Stomach smooth muscle (tissue), 2 donors: ENCODE data around the gene BACH1.
A peak's percentile ranks its signal among the peaks of the same experiment; 100 is the strongest.

Experiments used
- H3K27ac ChIP-seq: one replicate; pipeline ENCODE4 v1.7.0; 2013; ENCODE audit warnings: mild to moderate bottlenecking, low read length, inconsistent platforms
- H3K27me3 ChIP-seq, 2 donors: one replicate each; pipeline ENCODE4 v1.7.0; 2013; ENCODE audit warnings: low read length in 2 of 2; ENCODE audit not compliant: insufficient read depth in 2 of 2, control insufficient read depth in 1 of 2
- H3K36me3 ChIP-seq, 2 donors: one replicate each; pipeline ENCODE4 v1.7.0; 2013; ENCODE audit warnings: low read length in 2 of 2; ENCODE audit not compliant: control insufficient read depth in 2 of 2, insufficient read depth in 2 of 2
- H3K4me1 ChIP-seq: one replicate; pipeline ENCODE4 v1.7.0; 2013; ENCODE audit warnings: low read length; ENCODE audit not compliant: control insufficient read depth, insufficient read depth
- H3K4me3 ChIP-seq, 2 donors: one replicate each; pipeline ENCODE4 v1.7.0; 2013; ENCODE audit warnings: low read length in 2 of 2
- H3K9ac ChIP-seq, 2 donors: one replicate each; pipeline ENCODE4 v1.7.0; 2013; ENCODE audit warnings: low read length in 2 of 2, mild to moderate bottlenecking in 1 of 2
- H3K9me3 ChIP-seq, 2 donors: one replicate each; pipeline ENCODE4 v1.7.0; 2013; ENCODE audit warnings: low read length in 2 of 2; ENCODE audit not compliant: control insufficient read depth in 2 of 2
- donor health status: healthy.
- donor health status: Pancreatic carcinoma.

BACH1 gene

DNA sequence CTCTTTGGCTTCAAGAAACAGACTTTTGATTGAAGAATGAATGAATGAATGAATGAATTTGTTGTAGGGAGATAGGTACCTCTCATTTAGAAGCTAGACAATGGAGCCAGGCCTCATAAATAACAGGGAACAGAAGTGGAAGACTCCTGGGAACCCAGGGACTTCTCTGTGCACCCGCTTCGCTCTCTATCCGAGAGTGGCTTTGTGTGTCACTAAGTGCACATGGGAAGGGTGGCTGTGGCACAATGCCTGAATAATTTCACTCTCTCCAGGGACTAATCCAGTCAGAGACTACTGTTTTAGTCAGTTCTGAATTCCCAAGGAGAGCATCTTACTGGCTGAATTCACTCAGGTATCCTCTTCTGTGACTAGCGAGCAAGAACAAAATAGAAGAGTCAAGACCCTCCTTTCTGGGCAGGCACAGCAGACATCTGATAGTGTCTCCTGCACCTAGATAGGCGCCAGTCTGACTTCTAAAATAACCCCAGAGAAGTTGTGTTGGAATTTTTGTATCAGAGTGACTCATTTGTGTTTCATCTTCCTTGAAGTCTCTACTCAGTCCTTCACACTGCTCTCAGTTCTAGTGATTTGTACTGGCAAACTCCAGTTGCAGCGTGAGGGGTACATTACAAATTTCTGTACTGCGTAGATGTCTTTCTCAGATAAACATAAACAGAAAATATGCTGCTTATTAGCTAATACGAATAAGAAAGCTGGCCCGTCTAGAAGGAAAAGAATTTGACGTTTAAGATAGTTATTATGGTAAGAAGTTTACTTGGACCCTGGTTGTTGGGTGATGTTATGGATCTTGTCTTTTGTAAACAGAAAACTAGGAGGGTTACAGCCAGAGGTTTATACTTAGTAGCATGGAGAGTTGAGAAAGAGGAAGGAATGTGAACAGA lies 34.0 kb downstream of the BACH1 start:
- no peaks in the 10 kb centered on the region for H3K27me3 ChIP-seq
- no peak overlapping the region for H3K4me3 ChIP-seq
- H3K9ac ChIP-seq = no peak overlapping the region
- H3K9me3 ChIP-seq = no peaks in the 10 kb centered on the region
- peaks cover 0 to 6% of the 10 kb centered on the region in 2 donors for H3K36me3 ChIP-seq
- H3K27ac ChIP-seq = no peak overlapping the region
- peaks cover 10% of the 10 kb centered on the region for H3K4me1 ChIP-seq

DNA sequence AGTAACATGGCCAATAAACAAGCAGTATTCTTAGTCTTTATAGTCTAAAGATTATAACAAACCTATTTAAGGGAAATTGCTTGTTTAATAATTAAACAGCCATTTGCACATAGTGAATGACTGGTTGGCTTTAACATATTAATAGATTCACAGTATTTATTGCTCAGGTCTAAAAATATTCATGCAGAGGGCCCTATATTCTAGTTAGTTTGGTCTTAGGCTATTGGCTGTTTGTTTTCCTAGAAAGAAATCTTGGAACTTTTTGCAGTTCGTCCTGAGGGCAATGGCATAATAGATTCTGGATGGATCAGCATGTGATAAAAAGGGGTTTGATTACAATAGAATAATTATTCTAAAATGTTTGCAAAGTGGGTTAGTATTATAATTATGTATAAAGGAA lies 34.7 kb downstream of the BACH1 start:
- Histone ChIP-seq H3K4me3 (no peak overlapping the region), H3K27me3 (no peaks in the 10 kb centered on the region), H3K4me1 (peaks cover 10% of the 10 kb centered on the region), H3K9me3 (no peaks in the 10 kb centered on the region), H3K36me3 (peaks cover 0 to 3% of the 10 kb centered on the region in 2 donors), H3K27ac (no peak overlapping the region), H3K9ac (no peak overlapping the region)

- H3K9me3 ChIP-seq = no peaks in the 10 kb centered on the region
- H3K4me1 ChIP-seq = peaks cover 10% of the 10 kb centered on the region
Measured at GRCh38 chr21:29334717-29335428, 36.2 kb downstream of the BACH1 start.

DNA sequence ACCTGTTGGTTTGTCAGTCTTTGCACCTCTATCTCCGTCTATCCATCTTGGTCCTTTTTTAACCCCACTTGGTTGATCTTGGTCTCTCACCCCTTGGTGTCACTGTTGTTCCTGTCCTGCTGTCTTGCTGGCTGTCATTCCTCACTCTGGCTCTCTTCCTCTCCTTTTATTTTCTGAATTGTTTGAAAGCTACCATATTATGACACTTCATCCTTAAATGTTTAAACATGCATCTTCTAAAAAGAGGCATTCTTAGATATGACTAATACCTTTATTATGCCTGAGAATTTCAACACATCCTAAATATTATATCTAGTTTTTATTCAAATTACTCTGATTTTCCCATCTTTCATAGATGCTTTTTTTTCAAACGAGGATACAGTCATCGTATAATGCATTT lies 37.0 kb downstream of the BACH1 start:
- no peaks in the 10 kb centered on the region for H3K36me3 ChIP-seq
- H3K9ac ChIP-seq = no peak overlapping the region
- no peaks in the 10 kb centered on the region for H3K9me3 ChIP-seq
- no peak overlapping the region for H3K27ac ChIP-seq
- no peak overlapping the region for H3K4me3 ChIP-seq
- peaks cover 10% of the 10 kb centered on the region for H3K4me1 ChIP-seq
- no peaks in the 10 kb centered on the region for H3K27me3 ChIP-seq

More at GRCh38 chr21:29334717-29335428, 36.2 kb downstream of the BACH1 start:
- H3K4me3 ChIP-seq = no peak overlapping the region
- H3K27ac ChIP-seq = no peak overlapping the region
- no peak overlapping the region for H3K9ac ChIP-seq
- H3K36me3 ChIP-seq = peaks cover 0 to under 1% of the 10 kb centered on the region in 2 donors
- H3K27me3 ChIP-seq = no peaks in the 10 kb centered on the region

DNA sequence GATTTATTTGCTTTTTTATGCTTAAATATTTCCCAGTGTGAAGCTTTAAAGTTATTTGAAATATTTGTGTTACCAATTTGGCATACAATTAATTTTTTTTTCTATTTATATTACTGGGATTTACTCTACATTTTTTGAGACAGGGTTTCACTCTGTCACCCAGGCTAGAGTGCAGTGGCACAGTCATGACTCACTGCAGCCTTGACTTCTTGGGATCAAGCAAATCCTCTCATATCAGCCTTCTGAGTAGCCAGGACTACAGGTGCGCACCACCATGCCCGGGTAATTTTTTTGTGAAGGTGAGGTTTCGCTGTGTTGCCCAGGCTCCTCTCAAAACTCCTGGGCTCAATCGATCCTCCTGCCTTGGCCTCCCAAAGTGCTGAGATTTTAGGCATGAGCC lies 39.5 kb downstream of the BACH1 start:
- H3K36me3 ChIP-seq = no peaks in the 10 kb centered on the region
- H3K9ac ChIP-seq = no peak overlapping the region
- no peak overlapping the region for H3K4me3 ChIP-seq
- no peak overlapping the region for H3K27ac ChIP-seq
- peaks cover 4% of the 10 kb centered on the region for H3K4me1 ChIP-seq
- no peaks in the 10 kb centered on the region for H3K9me3 ChIP-seq
- H3K27me3 ChIP-seq = no peaks in the 10 kb centered on the region

GRCh38 chr21:29340228-29340627 lies 41.5 kb downstream of the BACH1 start:
- H3K27ac ChIP-seq = no peak overlapping the region
- H3K27me3 ChIP-seq = no peaks in the 10 kb centered on the region
- no peak overlapping the region for H3K9ac ChIP-seq
- H3K4me3 ChIP-seq = no peak overlapping the region
- peaks cover 10% of the 10 kb centered on the region for H3K4me1 ChIP-seq
- no peaks in the 10 kb centered on the region for H3K9me3 ChIP-seq
- no peaks in the 10 kb centered on the region for H3K36me3 ChIP-seq

DNA sequence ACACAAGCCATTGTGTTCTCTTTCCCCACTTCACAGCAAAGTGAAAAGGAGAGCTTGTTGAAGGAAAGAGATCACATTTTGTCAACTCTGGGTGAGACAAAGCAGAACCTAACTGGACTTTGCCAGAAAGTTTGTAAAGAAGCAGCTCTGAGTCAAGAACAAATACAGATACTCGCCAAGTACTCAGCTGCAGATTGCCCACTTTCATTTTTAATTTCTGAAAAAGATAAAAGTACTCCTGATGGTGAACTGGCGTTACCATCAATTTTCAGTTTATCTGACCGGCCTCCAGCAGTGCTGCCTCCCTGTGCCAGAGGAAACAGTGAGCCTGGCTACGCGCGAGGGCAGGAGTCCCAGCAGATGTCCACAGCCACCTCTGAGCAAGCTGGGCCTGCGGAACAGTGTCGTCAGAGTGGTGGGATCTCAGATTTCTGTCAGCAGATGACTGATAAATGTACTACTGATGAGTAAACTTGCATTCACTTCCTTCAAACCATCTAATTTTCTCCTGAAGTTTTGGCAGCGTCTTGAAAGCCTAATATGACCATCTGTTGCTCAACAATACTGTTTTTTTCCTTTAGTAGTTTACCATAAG lies 43.7 kb downstream of the BACH1 start:
- Histone ChIP-seq H3K27ac (peak overlapping the region; percentile 50), H3K9ac (peak overlapping the region in 1 of 2 donors; percentile 48), H3K4me3 (peak overlapping the region; percentile 55 to 65), H3K27me3 (no peaks in the 10 kb centered on the region), H3K4me1 (peaks cover 21% of the 10 kb centered on the region), H3K36me3 (no peaks in the 10 kb centered on the region), H3K9me3 (no peaks in the 10 kb centered on the region)

DNA sequence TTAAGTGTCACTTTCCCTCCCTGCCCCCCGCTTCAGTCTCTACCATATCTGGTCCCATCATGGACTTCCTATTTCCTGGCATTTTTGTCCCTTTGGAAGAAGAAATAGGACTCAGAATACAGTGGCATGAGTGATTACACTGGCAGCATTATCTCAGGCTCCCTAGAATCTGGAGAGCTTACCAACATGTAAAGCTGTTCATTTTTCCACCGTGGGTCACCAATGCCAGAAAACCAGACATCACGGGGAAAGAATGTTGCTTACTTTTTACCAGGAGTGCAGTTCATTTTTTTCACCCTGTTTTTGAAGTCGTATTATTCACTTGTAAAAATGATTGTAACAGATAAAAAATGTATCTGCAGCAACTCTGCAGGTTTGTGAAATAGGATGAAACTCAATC lies 44.8 kb downstream of the BACH1 start:
- no peaks in the 10 kb centered on the region for H3K9me3 ChIP-seq
- peaks cover 28% of the 10 kb centered on the region for H3K4me1 ChIP-seq
- H3K27me3 ChIP-seq = no peaks in the 10 kb centered on the region
- no peaks in the 10 kb centered on the region for H3K36me3 ChIP-seq
- H3K9ac ChIP-seq = no peak overlapping the region
- no peak overlapping the region for H3K4me3 ChIP-seq
- peak overlapping the region; percentile 37 for H3K27ac ChIP-seq

DNA sequence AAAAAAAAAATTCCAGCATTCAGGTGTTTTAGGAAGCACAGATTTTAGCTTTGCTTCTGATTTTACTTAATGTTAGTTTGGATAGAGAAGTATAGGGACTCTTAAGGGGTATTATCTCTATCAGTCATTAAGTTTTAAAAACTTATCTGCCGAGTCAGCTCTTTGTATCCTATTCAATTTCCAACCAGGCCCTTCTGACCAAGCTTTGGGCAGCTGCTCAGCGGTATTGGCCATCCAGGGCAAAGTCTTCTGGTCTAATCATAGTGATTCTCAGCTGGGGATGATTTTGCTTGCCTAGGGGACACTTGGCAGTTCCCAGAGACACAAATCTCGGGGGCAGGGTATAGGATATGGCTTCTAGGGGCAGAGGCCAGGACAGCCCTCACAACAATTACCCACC lies 47.6 kb downstream of the BACH1 start:
- Histone ChIP-seq H3K27ac (peak overlapping the region; percentile 53), H3K36me3 (no peaks in the 10 kb centered on the region), H3K9me3 (no peaks in the 10 kb centered on the region), H3K9ac (no peak overlapping the region), H3K4me1 (peaks cover 29% of the 10 kb centered on the region), H3K4me3 (no peak overlapping the region), H3K27me3 (no peaks in the 10 kb centered on the region)

DNA sequence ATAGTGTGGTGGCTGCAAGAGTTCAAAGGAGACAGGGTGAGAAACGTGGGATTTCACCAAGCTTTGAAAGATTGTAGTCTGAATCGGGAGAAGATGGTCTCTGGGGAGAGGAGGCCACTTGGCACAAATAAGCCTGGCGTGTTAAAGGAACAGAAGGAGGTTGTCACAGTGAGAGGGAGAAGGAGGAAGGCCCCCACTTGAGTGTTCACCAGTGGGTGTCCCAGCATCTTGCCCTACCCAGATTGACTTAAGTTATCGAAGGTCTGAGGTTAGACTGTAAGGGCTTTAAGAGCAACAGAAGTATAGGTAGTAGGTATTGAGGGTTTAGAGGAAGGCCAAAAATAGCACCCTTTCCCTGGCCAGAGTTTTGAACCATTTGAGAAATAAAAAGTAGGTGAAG lies 48.0 kb downstream of the BACH1 start:
- no peaks in the 10 kb centered on the region for H3K36me3 ChIP-seq
- H3K27ac ChIP-seq = peak overlapping the region; percentile 53
- peaks cover 29% of the 10 kb centered on the region for H3K4me1 ChIP-seq
- no peaks in the 10 kb centered on the region for H3K9me3 ChIP-seq
- no peaks in the 10 kb centered on the region for H3K27me3 ChIP-seq
- no peak overlapping the region for H3K4me3 ChIP-seq
- no peak overlapping the region for H3K9ac ChIP-seq
